ENCODE results near the gene TRAF1. TPM values are rescaled to one million over a fixed set of nuclear protein-coding genes. Genes with fewer than 3 reads are reported as not detected.
A peak's percentile ranks its signal among the peaks of the same experiment; 100 is the strongest.

TRAF1 gene
- total RNA-seq, 1 donor, result 2.2 TPM

- DNase-seq (ENCODE audit: low read depth in 2 of 3, low spot score in 2 of 3), result no peak
Observed at GRCh38 chr9:120873512-120873911, 53.1 kb downstream of the TRAF1 start.

- DNase-seq (ENCODE audit: low read depth in 2 of 3, low spot score in 2 of 3), result no peak
Observed at GRCh38 chr9:120872791-120873502, 53.6 kb downstream of the TRAF1 start.

- DNase-seq (ENCODE audit: low read depth in 2 of 3, low spot score in 2 of 3), result peak in 1 of 3 donors; percentile 28
Observed at GRCh38 chr9:120870206-120870605, 56.4 kb downstream of the TRAF1 start.

- DNase-seq (ENCODE audit: low read depth in 2 of 3, low spot score in 2 of 3), result no peak
Observed at GRCh38 chr9:120869726-120870125, 56.9 kb downstream of the TRAF1 start.

- DNase-seq (ENCODE audit: low read depth in 2 of 3, low spot score in 2 of 3), result no peak
Observed at GRCh38 chr9:120869360-120869687, 57.3 kb downstream of the TRAF1 start.

GRCh38 chr9:120868676-120869359 is 57.8 kb downstream of the TRAF1 start:
- peak; percentile 89 to 99 (median 98) for DNase-seq (ENCODE audit: low read depth in 2 of 3, low spot score in 2 of 3)

- DNase-seq (ENCODE audit: low read depth in 2 of 3, low spot score in 2 of 3), result no peak
Observed at GRCh38 chr9:120868339-120868675, 58.3 kb downstream of the TRAF1 start.

GRCh38 chr9:120867676-120868338 is 58.8 kb downstream of the TRAF1 start:
- DNase-seq (ENCODE audit: low read depth in 2 of 3, low spot score in 2 of 3), result no peak

- DNase-seq (ENCODE audit: low read depth in 2 of 3, low spot score in 2 of 3), result no peak
Observed at GRCh38 chr9:120866651-120867050, 59.9 kb downstream of the TRAF1 start.

- no peak for DNase-seq (ENCODE audit: low read depth in 2 of 3, low spot score in 2 of 3)
Observed at GRCh38 chr9:120865809-120866208, 60.8 kb downstream of the TRAF1 start.

- no peak for DNase-seq (ENCODE audit: low read depth in 2 of 3, low spot score in 2 of 3)
Observed at GRCh38 chr9:120865176-120865575, 61.4 kb downstream of the TRAF1 start.

- DNase-seq (ENCODE audit: low read depth in 2 of 3, low spot score in 2 of 3), result no peak
Observed at GRCh38 chr9:120864719-120865118, 61.9 kb downstream of the TRAF1 start.

- no peak for DNase-seq (ENCODE audit: low read depth in 2 of 3, low spot score in 2 of 3)
Observed at GRCh38 chr9:120863833-120864232, 62.8 kb downstream of the TRAF1 start.

GRCh38 chr9:120862452-120862851 is 64.1 kb downstream of the TRAF1 start:
- no peak for DNase-seq (ENCODE audit: low read depth in 2 of 3, low spot score in 2 of 3)

- no peak for DNase-seq (ENCODE audit: low read depth in 2 of 3, low spot score in 2 of 3)
Observed at GRCh38 chr9:120861935-120862334, 64.7 kb downstream of the TRAF1 start.

GRCh38 chr9:120860083-120860482 is 66.5 kb downstream of the TRAF1 start:
- DNase-seq (ENCODE audit: low read depth in 2 of 3, low spot score in 2 of 3), result no peak

- DNase-seq (ENCODE audit: low read depth in 2 of 3, low spot score in 2 of 3), result no peak
Observed at GRCh38 chr9:120859361-120859760, 67.2 kb downstream of the TRAF1 start.

- DNase-seq (ENCODE audit: low read depth in 2 of 3, low spot score in 2 of 3), result no peak
Observed at GRCh38 chr9:120857902-120858301, 68.7 kb downstream of the TRAF1 start.

GRCh38 chr9:120857481-120857880 is 69.1 kb downstream of the TRAF1 start:
- DNase-seq (ENCODE audit: low read depth in 2 of 3, low spot score in 2 of 3), result no peak

GRCh38 chr9:120856700-120857099 is 69.9 kb downstream of the TRAF1 start:
- no peak for DNase-seq (ENCODE audit: low read depth in 2 of 3, low spot score in 2 of 3)

GRCh38 chr9:120855827-120856670 is 70.5 kb downstream of the TRAF1 start:
- no peak for DNase-seq (ENCODE audit: low read depth in 2 of 3, low spot score in 2 of 3)
